NCI-H1048 (cell line): ENCODE results near the gene CAMK2N2.

Experiments used
- DNase-seq: peaks from one replicate; lab custom pipeline; 2025; lab: John Stamatoyannopoulos, UW

The CAMK2N2 gene

GRCh38 chr3:184261270-184261853 lies at the start of gene CAMK2N2:
CAMK2N2 (minus strand) TSS chr3:184261553; CDS start chr3:184261285, 268 bp downstream.
- DNase-seq: peak; percentile 51

DNA sequence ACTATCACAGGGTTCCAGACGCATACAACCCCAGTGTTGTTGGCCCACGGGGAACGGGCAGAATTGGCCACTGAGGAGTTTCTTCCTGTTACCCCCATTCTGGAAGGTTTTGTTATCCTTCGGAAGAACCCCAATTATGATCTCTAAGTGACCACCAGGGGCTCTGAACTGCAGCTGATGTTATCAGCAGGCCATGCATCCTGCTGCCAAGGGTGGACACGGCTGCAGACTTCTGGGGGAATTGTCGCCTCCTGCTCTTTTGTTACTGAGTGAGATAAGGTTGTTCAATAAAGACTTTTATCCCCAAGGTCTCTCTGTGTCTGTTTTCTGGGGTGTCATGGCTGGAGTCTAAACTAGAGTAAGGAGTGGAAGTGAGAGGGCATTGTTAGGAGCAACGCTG lies 47.4 kb upstream of the CAMK2N2 start:
- DNase-seq: no peak

- DNase-seq: no peak
These were observed 46.6 kb upstream of the CAMK2N2 start for GRCh38 chr3:184307915-184308314.

GRCh38 chr3:184306341-184306972 lies 45.1 kb upstream of the CAMK2N2 start:
- DNase-seq: no peak

GRCh38 chr3:184305577-184305976 lies 44.2 kb upstream of the CAMK2N2 start:
- DNase-seq: no peak

DNA sequence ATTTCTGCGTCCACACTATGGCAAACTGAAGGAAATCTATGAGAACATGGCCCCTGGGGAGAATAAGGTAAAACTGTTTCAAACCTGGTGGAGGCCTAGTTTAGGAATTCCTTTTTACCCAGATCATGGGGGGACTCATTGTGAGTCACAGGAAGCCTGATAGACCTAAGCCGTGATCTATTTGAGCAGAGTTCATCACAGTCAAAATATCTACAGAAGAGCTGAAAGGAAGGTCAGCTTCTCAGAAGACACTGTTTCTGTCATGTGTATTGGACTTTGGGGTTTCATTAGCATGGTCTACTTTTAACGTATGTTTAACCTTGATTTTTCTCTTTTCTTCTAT lies 39.0 kb upstream of the CAMK2N2 start:
- DNase-seq: no peak

GRCh38 chr3:184299488-184300377 lies 38.4 kb upstream of the CAMK2N2 start:
- no peak for DNase-seq

DNA sequence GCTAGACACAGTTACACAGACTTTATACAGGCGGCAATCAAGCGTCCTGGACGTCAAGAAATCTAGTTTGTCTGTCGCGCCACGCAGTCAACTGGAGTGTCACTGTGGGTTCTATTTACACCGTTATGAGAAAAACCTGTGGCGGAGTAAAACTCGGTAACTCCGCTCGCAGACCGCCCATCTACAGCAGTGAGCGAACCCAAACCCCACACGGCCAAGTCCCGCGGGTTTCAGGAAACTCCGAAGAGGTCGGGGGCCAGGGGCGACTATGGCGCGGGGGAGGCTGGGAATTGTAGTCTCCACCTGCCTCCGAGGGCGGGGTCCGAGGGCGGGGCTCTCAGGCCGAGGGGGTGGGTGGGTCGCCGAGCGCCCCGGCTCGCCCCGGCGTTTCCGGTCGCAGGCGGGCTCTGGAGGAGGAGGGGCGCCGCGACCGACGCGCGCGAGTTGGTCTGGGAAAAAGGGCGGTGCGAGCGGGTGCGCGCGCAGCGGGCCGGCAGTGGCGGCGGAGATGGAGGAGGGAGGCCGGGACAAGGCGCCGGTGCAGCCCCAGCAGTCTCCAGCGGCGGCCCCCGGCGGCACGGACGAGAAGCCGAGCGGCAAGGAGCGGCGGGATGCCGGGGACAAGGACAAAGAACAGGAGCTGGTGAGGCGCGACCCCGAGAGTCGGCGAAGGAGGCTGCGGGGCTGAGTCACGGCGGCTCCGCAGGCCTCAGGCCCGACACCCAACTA lies 37.6 kb upstream of the CAMK2N2 start, which contains the start of gene PSMD2:
PSMD2 (plus strand) TSS at position 483 of the 729 bp plus-strand sequence; CDS start at position 509, 26 bp downstream.
- DNase-seq: peak; percentile 94

DNA sequence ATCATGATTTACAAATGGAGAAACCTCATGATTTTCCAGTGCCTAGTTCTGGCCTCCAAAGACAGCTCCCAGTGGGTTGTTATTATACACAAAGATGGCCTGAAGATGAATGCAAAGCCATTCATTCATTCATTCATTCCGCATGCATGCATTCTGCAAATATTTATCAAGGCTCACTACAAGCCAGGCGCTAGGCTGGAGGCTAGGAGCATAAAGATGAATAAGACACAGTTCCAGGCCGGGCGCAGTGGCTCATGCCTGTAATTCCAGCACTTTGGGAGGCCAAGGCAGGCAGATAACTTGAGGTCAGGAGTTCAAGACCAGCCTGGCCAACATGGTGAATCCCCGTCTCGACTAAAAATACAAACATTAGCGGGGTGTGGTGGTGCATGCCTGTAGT lies 35.3 kb upstream of the CAMK2N2 start:
- no peak for DNase-seq

DNA sequence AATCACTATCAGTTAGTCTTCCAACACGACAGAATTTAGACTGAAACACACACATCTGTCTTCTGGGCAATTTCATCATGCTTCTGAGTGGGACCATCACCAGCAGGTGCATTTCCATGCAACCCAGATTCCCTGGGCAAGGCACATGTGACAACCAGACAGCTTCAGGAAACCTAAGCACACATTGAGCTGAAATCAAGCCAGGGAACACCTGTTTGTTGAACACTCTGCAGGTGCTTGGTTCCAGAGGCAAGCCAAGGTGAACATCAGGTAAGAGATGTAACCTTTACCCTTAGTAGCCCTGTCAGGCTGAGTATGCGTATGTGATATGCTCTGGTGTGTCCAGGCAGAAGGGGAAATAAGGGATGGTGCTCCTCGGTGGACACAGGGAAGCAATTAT lies 34.4 kb upstream of the CAMK2N2 start:
- DNase-seq: no peak

DNA sequence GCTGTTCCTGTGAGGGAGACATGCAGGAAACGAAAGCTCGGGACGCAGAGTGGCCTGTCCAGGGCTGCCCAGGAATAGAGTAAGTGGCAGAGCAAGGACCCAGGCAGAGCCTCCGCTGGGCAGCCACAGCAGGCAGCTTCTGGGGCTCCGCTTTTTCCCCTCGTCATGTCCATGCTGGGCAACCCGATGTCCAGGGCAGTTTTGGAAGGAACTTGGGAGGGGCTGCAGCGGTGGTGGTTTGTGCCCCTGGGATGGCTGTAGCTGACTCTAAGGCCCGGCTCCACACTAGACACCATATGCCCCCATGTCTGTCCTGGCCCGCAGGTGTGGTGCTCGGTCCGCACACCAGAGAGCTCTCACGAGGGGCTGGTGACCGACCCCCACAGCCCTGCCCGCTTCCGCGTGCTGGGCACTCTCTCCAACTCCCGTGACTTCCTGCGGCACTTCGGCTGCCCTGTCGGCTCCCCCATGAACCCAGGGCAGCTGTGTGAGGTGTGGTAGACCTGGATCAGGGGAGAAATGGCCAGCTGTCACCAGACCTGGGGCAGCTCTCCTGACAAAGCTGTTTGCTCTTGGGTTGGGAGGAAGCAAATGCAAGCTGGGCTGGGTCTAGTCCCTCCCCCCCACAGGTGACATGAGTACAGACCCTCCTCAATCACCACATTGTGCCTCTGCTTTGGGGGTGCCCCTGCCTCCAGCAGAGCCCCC lies 30.5 kb upstream of the CAMK2N2 start:
- DNase-seq: no peak

DNA sequence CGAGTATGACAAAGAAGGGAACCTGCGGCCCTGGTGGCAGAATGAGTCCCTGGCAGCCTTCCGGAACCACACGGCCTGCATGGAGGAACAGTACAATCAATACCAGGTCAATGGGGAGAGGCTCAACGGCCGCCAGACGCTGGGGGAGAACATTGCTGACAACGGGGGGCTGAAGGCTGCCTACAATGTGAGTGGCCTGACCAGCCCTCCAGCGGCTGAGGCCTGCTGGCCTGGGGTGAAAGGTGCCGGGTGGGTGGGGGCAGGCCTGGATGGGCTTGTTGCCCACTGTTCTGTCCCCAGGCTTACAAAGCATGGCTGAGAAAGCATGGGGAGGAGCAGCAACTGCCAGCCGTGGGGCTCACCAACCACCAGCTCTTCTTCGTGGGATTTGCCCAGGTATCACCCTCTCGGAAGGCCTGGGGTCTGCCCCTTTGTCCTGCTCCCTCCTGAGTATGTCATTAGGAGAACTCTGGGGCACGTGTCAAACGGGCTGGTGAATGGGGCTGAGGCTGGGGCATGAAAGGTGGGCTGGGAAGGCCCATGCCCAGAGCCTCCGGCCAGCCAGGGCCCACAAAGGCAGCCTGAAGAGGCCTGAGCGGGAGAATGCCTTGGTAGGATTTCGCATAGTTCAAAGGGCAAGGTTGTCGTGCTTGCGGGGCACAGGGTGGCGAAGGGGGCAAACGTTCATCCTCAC lies 29.8 kb upstream of the CAMK2N2 start:
- no peak for DNase-seq

- no peak for DNase-seq
These were observed 29.0 kb upstream of the CAMK2N2 start for GRCh38 chr3:184290331-184290730.

DNA sequence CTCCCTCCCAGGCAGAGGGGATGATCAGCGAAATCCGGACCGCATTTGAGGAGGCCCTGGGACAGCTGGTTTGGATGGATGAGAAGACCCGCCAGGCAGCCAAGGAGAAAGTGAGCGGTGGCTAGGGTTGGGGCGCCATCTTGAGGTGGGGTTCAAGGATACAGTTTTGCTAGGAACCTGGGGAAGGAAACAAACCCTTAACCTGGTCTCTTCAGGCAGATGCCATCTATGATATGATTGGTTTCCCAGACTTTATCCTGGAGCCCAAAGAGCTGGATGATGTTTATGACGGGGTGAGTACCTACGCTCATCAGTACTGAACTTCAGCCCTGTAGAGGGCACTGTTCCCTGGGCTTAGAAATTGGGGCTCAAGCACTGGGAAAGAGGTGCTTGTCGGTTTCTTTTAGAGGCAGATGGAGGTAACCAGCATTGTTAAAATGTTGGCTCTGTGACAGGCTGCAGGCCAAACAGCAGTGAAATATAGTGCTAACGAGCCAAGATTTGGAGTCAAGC lies 28.1 kb upstream of the CAMK2N2 start:
- DNase-seq: no peak

GRCh38 chr3:184284696-184285095 lies 23.3 kb upstream of the CAMK2N2 start:
- no peak for DNase-seq

DNA sequence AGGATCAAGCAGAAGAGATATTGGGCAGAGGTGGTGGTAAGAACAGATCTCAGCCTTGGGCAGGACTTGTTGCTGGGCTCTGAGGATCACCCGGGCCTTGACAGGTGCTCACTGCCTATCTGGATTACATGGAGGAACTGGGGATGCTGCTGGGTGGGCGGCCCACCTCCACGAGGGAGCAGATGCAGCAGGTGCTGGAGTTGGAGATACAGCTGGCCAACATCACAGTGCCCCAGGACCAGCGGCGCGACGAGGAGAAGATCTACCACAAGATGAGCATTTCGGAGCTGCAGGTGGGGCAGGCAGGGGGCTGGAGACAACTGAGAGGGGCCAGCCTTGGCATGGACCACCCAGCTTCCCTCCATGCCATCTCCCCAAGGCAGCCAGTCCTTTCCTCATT lies 22.3 kb upstream of the CAMK2N2 start:
- DNase-seq: no peak

DNA sequence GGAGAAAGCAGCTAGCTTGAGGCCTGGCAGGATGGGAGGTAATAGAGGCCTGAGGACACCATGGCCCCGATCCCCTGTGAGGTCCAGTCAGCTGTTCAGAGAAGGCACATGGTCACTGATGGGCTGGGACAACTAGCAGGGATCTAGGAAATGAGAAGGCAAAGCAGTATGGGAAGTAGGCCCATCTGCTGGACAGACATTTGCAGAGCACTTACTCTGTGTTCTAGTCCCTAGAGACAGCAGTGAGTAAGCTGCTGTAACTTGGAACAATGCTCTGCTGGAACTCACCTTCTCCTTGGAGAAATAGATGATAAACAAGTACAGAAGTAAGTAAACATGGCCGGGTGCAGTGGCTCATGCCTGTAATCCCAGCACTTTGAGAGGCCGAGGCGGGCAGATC lies 21.6 kb upstream of the CAMK2N2 start:
- no peak for DNase-seq

DNA sequence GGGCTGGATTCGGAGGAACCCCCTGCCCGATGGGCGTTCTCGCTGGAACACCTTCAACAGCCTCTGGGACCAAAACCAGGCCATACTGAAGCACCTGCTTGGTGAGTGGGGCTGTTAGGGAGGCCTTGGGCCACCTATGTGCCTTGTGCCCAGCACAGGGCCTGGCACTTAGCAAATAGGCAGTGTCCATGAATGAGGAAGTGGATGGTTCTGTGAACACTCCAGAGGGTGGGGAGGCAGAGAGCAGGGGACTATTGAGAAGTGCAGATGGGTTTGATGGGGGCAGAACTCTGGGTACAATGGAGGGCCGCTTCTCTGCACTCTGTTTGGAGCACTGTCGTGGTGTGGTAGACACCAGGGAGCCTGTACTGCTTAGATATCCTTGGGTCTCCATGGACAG lies 16.0 kb upstream of the CAMK2N2 start:
- no peak for DNase-seq

- no peak for DNase-seq
These were observed 14.9 kb upstream of the CAMK2N2 start, which contains the start of gene ECE2 for GRCh38 chr3:184275961-184276910. ECE2 (plus strand) TSS chr3:184276022; CDS start chr3:184276154, 132 bp downstream.

DNA sequence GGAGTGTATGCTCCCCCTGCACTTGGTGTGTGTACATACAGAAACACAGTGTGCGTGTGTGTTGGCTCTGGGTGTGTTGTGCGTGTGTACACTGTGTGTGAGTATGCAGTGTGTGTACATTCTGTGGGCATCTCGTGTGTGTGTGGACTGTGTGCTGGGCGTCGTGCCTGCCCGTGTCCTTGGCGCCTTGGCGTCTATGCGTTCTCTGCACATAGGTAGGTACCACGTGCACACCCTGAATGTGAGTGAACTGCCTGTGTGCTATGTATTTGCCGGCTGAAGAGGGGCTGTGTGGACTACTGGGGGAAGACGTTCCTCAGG lies 14.0 kb upstream of the CAMK2N2 start:
- DNase-seq: no peak
